ENCODE measurements around the gene CALD1.

DNA sequence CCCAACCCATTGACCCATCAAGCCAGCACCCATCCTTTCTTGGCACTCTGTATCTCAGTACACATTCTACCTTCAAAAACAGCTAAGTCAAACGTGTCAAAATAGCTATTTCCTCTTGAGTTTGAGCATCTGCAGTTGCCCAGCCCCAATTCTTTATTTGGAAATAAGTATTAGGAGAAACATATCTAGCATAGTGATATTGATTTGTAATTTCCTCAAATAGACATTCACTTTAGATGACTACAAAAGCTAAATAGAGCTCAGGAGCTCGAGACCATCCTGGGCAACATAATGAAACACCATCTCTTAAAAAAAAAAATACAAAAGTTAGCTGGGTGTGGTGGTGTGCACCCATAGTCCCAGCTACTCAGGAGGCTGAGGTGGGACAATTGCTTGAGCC is 147.6 kb downstream of the CALD1 start:
- TF ChIP-seq, protein P1, sequence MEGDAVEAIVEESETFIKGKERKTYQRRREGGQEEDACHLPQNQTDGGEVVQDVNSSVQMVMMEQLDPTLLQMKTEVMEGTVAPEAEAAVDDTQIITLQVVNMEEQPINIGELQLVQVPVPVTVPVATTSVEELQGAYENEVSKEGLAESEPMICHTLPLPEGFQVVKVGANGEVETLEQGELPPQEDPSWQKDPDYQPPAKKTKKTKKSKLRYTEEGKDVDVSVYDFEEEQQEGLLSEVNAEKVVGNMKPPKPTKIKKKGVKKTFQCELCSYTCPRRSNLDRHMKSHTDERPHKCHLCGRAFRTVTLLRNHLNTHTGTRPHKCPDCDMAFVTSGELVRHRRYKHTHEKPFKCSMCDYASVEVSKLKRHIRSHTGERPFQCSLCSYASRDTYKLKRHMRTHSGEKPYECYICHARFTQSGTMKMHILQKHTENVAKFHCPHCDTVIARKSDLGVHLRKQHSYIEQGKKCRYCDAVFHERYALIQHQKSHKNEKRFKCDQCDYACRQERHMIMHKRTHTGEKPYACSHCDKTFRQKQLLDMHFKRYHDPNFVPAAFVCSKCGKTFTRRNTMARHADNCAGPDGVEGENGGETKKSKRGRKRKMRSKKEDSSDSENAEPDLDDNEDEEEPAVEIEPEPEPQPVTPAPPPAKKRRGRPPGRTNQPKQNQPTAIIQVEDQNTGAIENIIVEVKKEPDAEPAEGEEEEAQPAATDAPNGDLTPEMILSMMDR (IDR thresholded peaks at IDR 0.05) = no peak
- TF ChIP-seq POLR2A (IDR thresholded peaks at IDR 0.05) = no peak
- no peak for TF ChIP-seq POLR2AphosphoS5 (IDR thresholded peaks at IDR 0.05)

Data from prostate gland (tissue), 2 donors.